Hepatocyte (in vitro differentiated cells): ENCODE results near the gene HNRNPD.

Experiments
- CTCF ChIP-seq: fragments of 200-600 bp; sonication (generic); IDR thresholded peaks from 2 replicates; pipeline ENCODE4 v1.5.1; 2016; ENCODE audit warnings: antibody characterized with exemption, mild to moderate bottlenecking; ENCODE audit not compliant: poor library complexity
- EZH2 ChIP-seq: fragments of 200-600 bp; sonication (generic); IDR thresholded peaks from 2 replicates; pipeline ENCODE4 v1.6.1; 2016; ENCODE audit warnings: antibody characterized with exemption, mild to moderate bottlenecking, borderline replicate concordance

DNA sequence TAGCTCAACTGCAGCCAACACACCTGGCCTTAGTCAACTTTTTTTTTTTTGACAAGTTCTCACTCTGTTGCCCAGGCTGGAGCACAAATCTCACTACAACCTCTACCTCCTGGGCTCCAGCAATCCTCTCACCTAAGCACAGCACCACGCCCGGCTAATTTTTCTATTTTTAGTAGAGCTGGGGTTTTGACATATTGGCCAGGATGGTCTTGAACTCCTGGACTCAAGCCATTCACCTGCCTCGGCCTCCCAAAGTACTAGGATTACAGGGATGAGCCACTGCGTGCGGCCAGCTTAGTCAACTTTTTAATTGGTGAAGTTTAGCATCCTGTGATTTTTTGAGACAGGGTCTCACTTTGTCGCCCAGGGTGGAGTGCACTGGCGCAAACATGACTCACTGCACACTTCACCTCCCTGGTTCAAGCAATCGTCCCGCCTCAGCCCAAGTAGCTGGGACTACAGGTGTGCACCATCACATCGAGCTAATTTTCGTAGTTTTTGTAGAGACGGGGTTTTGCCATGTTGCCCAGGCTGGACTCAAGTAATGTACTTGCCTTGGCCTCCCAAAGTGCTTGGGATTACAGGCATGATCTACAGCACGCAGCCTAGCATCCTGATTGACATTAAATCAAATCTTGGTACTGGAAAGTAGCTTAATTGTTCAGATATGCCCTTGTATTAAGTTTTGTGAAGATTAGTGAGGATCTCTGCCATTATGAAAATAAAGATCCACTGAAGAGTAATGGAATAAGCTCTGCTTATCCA lies 48.2 kb upstream of the HNRNPD start:
- TF ChIP-seq CTCF (no peak), EZH2 (no peak)
